NCI-H2171 (cell line): ENCODE results near the gene CCDC183.
"Not testable (repeated sequence)": the region's sequence is repeated elsewhere in the genome, so short reads cannot be mapped to it uniquely, and the experiment has no call there.

Experiments used
- DNase-seq: peaks from one replicate; lab custom pipeline; 2025; lab: John Stamatoyannopoulos, UW

CCDC183 gene

GRCh38 chr9:136839229-136840139 is 43.3 kb downstream of the CCDC183 start:
- no peak for DNase-seq

DNA sequence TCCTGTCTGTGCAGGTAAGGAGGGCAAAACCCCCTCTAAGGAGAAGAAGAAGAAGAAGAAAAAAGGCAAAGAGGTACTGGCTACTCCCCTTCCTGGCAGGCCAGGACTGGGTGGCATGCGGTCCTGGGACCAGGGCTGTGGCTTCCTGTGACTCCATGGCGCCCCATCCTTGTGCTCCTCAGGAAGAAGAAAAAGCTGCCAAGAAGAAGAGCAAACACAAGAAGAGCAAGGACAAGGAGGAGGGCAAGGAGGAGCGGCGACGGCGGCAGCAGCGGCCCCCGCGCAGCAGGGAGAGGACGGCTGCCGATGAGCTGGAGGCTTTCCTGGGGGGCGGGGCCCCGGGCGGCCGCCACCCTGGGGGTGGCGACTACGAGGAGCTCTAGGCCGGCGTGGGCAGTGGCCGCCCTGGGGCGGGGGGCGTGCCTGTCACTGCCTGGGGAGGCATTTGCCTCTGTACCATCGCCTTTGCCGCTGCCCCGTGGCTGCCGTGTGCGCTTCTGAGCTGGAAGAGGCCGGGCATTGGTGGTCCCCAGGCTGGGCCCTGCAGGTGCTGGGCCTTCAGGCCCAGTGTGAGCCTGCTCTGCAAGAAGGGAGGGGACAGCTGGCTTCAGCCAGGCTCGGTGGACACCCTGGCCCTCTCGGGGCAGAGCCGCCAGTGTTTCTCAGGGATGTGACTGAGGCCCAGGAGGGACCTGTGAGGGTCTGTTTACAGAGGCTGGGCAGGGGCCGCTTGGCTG is 44.2 kb downstream of the CCDC183 start:
- no peak for DNase-seq

GRCh38 chr9:136840877-136841645 is 44.9 kb downstream of the CCDC183 start:
- DNase-seq, result peak; percentile 89

GRCh38 chr9:136841646-136842379 is 45.7 kb downstream of the CCDC183 start:
- not testable (repeated sequence) for DNase-seq

DNA sequence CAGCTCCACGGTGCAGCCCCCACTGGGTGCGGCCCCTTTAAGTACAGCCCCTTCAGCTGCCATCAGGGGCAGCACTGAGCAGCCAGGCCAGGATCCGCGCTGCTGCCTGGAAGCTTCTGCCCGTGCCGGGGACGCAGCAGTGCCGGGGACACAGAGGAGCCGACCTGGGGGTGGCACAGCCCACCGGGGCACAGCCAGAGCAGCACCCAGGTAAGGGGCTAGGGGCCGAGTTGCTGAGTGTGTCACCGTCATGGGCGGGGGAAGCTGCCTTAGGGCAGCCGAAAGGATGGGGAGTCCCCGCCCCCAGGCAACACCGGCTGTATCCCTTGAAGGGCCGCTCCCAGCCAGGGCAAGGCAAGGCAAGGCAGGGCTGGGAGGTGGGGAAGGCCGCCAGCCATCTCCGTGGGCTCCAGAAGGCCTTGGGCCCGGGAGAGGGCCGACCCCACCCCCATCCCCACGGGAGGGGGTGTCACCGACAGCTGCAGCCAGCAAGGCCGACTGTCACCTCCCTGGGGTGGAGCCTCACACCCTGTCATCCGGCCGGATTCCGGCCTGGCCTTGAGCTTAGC is 46.3 kb downstream of the CCDC183 start, which contains the start of gene AJM1:
Gene AJM1 (plus strand): TSS at position 99 of the 569 bp plus-strand sequence. CDS start 1,937 bp downstream, outside the sequence.
- DNase-seq, result peak; percentile 71

- DNase-seq, result not testable (repeated sequence)
Measured at GRCh38 chr9:136843159-136843800, 47.1 kb downstream of the CCDC183 start.

GRCh38 chr9:136843801-136844740 is 47.9 kb downstream of the CCDC183 start:
- DNase-seq, result not testable (repeated sequence)

DNA sequence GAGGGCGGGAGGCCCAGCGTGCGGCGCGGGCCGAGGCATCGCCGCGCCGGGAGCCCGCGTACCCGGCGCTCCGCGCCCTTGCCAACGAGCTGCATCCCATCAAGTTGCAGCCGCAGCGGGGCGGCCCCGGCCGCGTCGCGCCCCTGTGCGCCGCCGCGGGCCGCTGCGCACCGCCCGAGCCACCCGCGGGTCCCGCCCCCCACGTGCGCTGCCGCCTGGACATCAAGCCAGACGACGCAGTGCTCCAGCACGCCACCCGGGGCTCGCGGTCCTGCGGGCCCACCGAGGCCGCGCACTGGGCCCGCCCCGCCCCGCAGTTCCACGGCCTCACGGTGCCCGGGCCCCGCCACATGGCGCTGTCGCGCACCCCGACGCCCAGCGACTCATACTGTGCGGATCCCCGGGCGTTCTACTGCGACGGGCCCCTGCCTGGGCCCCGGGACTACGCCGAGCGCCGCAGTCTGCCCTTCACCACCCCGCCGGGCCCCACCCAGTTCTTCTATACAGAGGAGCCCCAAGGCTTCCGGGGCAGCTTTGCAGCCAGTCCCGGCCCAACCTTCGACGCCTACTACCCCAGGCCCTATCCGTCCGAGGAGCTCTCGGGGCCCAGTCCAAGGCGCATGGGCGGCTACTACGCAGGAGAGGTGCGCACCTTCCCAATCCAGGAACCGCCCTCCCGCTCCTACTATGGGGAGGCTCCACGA is 48.8 kb downstream of the CCDC183 start:
- no peak for DNase-seq

DNA sequence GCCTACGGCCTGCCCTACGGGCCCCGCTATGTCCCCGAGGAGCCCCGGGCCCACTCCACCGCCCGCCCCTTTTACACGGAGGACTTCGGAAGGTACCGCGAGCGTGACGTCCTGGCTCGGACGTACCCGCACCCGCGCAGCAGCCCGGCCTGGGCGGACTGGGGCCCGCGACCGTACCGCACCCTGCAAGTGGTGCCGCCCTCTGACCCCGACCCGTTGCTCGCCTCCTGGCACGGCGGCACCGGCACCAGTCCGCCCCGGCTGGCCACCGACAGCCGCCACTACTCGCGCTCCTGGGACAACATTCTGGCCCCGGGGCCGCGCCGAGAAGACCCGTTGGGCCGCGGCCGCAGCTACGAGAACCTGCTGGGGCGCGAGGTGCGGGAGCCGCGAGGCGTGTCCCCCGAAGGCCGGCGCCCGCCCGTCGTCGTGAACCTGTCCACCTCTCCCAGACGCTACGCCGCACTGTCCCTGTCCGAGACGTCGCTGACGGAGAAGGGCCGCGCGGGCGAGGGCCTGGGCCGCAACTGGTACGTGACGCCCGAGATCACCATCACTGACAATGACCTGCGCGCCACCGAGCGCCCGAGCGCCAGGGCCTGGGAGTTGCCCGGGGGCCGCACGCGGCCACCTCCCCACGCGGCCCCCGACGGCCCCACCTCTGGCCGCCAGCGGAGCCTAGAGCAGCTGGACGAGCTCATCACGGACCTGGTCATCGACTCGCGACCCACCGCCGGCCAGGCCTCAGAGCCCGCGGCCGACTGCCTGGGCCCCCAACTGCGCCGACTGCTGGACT is 49.5 kb downstream of the CCDC183 start:
- DNase-seq, result no peak

DNA sequence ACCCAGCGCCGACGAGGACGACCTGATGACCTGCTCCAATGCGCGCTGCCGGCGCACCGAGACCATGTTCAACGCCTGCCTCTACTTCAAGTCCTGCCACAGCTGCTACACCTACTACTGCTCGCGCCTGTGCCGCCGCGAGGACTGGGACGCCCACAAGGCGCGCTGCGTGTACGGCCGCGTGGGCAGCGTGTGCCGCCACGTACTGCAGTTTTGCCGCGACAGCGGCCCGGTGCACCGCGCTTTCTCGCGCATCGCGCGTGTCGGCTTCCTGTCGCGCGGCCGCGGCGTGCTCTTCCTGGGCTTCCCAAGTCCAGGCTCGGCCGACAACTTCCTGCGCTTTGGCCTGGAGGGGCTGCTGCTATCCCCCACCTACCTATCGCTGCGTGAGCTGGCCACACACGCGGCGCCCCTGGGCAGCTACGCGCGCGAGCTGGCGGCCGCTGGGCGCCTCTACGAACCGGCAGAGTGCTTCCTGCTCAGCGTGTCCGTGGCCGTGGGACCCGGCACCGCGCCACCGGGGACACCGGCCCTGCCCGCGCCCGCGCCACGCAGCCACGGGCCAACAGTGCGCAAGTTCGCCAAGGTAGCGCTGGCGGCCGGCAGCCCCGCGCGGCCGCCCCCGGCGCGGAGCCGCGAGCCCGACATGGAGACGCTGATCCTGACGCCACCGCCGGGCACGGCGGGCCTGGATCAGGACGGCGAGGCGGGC is 50.4 kb downstream of the CCDC183 start:
- no peak for DNase-seq

DNA sequence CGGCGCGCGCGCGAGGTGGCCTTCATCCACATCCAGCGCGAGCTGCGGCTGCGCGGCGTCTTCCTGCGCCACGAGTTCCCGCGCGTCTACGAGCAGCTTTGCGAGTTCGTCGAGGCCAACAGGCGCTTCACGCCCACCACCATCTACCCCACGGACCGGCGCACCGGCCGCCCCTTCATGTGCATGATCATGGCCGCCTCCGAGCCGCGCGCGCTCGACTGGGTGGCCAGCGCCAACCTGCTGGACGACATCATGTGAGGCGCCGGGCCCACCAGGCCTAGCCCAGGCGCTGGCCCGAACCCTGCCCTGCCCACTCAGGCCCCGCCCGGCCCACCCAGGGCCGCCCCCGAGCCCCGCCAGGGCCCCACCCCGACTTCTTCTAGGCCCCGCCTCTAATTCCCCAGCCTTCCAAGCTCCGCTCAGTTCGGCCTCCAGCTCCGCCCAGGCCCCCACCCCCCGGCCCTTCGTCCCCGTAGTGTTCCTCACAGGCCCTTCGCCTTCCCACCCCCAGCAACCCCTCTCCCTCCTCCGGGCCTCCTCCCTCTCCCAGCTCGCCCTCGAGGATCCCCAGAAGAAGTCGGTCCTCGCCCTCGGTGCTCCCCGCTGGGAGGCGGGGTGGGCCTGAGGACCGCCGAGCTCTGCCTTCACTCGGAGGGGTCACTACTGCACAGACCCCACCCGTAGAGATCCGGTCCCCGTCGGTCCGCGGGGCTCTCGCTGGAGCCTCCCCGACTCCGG is 51.1 kb downstream of the CCDC183 start:
- peak; percentile 47 for DNase-seq

DNA sequence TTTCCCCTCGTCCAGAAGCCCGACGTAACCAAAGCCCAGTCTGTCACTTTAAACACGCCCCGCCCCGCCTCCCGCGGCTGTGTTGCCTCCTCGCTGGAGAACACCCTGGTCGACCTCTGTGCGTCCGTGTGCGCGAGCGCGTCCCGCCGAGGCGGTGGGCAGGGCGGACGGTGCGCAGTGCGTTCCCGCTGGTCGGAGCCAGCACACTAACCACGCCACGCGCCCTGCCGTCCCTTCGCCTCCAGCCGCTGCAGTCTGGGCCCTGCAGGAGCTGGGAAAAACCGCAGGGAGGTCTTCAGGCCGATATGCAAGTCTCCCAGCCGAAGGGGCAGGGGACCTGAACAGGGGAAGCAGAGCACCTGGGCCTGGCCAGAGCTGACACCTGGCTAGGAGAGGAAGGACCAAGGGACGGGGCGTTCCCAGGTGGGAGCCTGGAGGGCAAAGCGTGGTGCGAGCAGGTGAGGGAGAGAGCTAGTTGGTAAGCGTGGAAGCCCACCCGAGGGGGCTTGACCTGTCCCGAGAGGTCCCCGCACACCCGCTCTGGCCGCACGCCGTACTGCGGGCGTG is 51.8 kb downstream of the CCDC183 start:
- DNase-seq, result peak; percentile 55

- DNase-seq, result peak; percentile 61
Measured at GRCh38 chr9:136848393-136849037, 52.4 kb downstream of the CCDC183 start.

DNA sequence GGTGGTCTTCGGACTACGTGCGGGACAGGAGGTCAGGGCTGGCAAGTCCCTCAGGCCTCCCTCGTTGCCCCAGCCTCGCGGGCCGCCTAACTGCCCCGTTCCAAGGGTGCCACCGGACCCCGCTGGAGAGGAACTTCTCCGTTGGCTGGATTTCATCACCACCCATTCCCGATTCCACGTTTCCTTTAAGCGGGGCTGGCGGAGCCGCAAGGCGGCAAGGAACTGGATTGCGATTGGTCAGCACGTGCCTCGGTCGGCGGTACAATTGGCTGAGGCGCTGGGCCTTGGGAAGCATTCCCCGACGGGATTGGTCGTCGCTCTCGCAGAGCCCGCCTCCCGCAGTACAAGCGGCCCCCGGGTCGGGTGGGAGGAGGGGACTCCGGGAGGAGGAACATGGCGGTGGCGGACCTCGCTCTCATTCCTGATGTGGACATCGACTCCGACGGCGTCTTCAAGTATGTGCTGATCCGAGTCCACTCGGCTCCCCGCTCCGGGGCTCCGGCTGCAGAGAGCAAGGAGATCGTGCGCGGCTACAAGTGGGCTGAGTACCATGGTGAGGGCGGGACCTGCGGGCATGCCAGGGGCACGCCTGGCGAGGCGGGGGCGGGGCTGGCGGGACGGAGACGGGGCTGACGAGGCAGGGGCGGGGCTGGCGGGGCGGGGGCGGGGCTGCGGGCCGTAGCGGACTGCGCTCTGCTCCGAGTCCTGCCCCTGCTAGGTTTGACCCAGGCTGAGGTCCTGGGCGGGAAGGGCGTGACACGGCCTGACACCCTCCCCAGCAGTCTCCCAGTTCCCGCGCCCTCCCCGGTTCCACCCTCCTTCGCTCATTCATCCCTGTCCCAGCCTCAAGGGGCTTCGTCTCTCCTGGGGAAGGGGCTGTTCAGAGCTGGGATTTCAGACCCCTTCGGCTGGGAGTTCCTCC is 53.2 kb downstream of the CCDC183 start, which contains the start of gene PHPT1:
Gene PHPT1 (plus strand): TSS at position 372 of the 922 bp plus-strand sequence. CDS start 22 bp downstream, at position 394.
- peak; percentile 100 for DNase-seq
